Mucosa of descending colon (tissue), 3 donors: ENCODE results near the gene RCE1. TPM values are rescaled to one million over a fixed set of nuclear protein-coding genes. Genes with fewer than 3 reads are reported as not detected.

Source experiments
- ATAC-seq: fragments of 200-7000 bp; cut with Tn5 transposase; one replicate; pipeline ENCODE4 v1.9.1; 2020; ENCODE audit warnings: mild to moderate bottlenecking, moderate library complexity
- DNase-seq, 3 donors: peaks; one replicate each; pipeline ENCODE4 v3.0.0-alpha.2; 2020
- H3K36me3 ChIP-seq: fragments of 200-600 bp; one replicate; pipeline ENCODE4 v1.8.0; 2021; ENCODE audit warnings: low read depth, mild to moderate bottlenecking
- H3K4me1 ChIP-seq: fragments of 200-600 bp; one replicate; pipeline ENCODE4 v1.8.0; 2021; ENCODE audit warnings: low read depth, mild to moderate bottlenecking
- H3K4me3 ChIP-seq: fragments of 200-600 bp; one replicate; pipeline ENCODE4 v1.8.0; 2021; ENCODE audit warnings: mild to moderate bottlenecking
- H3K9me3 ChIP-seq: fragments of 200-600 bp; one replicate; pipeline ENCODE4 v1.8.0; 2021; ENCODE audit warnings: mild to moderate bottlenecking
- CTCF ChIP-seq: fragments of 200-600 bp; IDR thresholded peaks from one replicate; pipeline ENCODE4 v1.8.0; 2022; ENCODE audit warnings: antibody characterized with exemption, mild to moderate bottlenecking
- intact Hi-C, 2 donors: fragments of 100-400 bp; cut with DNase I in 1 of 2; cut with micrococcal nuclease in 1 of 2; formaldehyde crosslinking; loops; one replicate each; pipeline versions ENCODE4 v1.11.0 to v1.11.1; 2022; cut with DNase I, micrococcal nuclease
- total RNA-seq, 3 donors: library from RNA; stranded (reverse); fragmentation: NEBNext Ultra II Directional in 2 of 3; extraction: Animal tissue kit (Norgen Biotek cat#: 25700) in 2 of 3; gene quantifications; one replicate each; pipeline versions ENCODE4 v1.2.1 to v1.2.4, GENCODE V29; 2021 to 2023
- donor health status: DM: no; HTN: no; CAD: no; lungs with moderate emphysema.
- donor health status: DM: no; HTN: no; CAD: no.
- donor health status: DM: no; HTN: yes; CAD: no.

The RCE1 gene
- total RNA-seq, 3 donors from 2014 or later = 24.9 to 27.2 (median 27.2) TPM

DNA sequence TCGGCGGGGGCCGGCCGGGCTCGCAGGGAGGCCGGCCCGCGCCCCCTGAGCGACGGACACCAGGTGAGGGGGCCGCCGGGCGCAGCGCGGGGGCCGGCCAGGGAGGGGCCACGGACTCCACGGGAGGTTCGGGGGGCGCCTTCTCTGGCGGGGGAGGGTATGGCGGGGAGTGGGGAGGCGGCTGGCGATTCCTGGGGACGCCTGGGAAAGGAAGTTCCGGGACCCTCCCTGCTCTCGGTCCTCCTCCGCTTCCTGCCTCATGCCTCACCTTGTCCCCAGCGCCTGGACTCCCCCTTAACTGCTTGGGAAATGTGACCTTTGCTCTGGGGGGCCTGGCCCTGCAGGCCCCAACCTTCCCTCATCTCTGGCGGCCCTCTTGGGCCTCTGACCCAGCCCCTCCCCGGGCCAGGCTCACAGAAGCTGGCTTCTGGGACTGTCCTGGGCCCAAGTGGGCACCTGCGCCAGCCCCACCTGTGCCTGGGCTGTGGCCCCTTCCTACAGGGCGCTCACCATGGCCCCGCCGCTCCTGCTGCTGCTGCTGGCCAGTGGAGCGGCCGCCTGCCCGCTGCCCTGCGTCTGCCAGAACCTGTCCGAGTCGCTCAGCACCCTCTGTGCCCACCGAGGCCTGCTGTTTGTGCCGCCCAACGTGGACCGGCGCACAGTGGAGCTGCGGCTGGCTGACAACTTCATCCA is 14.1 kb downstream of the RCE1 start:
- no peak for TF ChIP-seq CTCF
- H3K4me3 ChIP-seq = peak overlapping the region; percentile 26
- H3K36me3 ChIP-seq = no peaks in the 10 kb centered on the region
- H3K9me3 ChIP-seq = no peaks in the 10 kb centered on the region
- DNase-seq (peak in 1 of 3 donors; percentile 59), ATAC-seq (no peak)
- intact Hi-C loops = no loop called here
- peaks cover 9% of the 10 kb centered on the region for H3K4me1 ChIP-seq

DNA sequence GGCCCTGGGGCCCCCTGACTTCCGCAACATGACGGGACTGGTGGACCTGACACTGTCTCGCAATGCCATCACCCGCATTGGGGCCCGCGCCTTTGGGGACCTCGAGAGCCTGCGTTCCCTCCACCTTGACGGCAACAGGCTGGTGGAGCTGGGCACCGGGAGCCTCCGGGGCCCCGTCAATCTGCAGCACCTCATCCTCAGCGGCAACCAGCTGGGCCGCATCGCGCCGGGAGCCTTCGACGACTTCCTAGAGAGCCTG is 14.6 kb downstream of the RCE1 start:
- Histone ChIP-seq H3K4me1 (peaks cover 9% of the 10 kb centered on the region), H3K9me3 (no peaks in the 10 kb centered on the region), H3K36me3 (no peaks in the 10 kb centered on the region), H3K4me3 (no peak overlapping the region)
- no peak for TF ChIP-seq CTCF
- ATAC-seq = no peak
- no peak for DNase-seq
- intact Hi-C loops = no loop called here

GRCh38 chr11:66858186-66858938 is 15.1 kb downstream of the RCE1 start:
- no peak for ATAC-seq
- no peaks in the 10 kb centered on the region for H3K9me3 ChIP-seq

GRCh38 chr11:66858939-66859685 is 15.9 kb downstream of the RCE1 start:
- TF ChIP-seq CTCF = no peak
- DNase-seq (peak in 2 of 3 donors; percentile 46 to 54), ATAC-seq (no peak)
- no peak overlapping the region for H3K4me3 ChIP-seq
- H3K36me3 ChIP-seq = no peaks in the 10 kb centered on the region
- H3K9me3 ChIP-seq = no peaks in the 10 kb centered on the region
- intact Hi-C loops = no loop called here
- H3K4me1 ChIP-seq = peaks cover 9% of the 10 kb centered on the region

More at GRCh38 chr11:66858186-66858938, 15.1 kb downstream of the RCE1 start:
- DNase-seq = peak in 1 of 3 donors; percentile 60
- intact Hi-C loops = no loop called here
- Histone ChIP-seq H3K36me3 (no peaks in the 10 kb centered on the region), H3K4me3 (no peak overlapping the region), H3K4me1 (peaks cover 9% of the 10 kb centered on the region)
- TF ChIP-seq CTCF = no peak

- Histone ChIP-seq H3K9me3 (no peaks in the 10 kb centered on the region), H3K36me3 (no peaks in the 10 kb centered on the region), H3K4me3 (no peak overlapping the region), H3K4me1 (peaks cover 14% of the 10 kb centered on the region)
- no peak for TF ChIP-seq CTCF
- peak in 2 of 3 donors; percentile 55 to 56 for DNase-seq
- intact Hi-C loops = no loop called here
- ATAC-seq = no peak
Observed at GRCh38 chr11:66859686-66860448, 16.6 kb downstream of the RCE1 start.
